ENCODE results near the gene DPH6.
"Not testable (repeated sequence)": the region's sequence is repeated elsewhere in the genome, so short reads cannot be mapped to it uniquely, and the experiment has no call there.

The DPH6 gene

GRCh38 chr15:35484231-35484945 is 61.6 kb downstream of the DPH6 start:
- no peak for DNase-seq

DNA sequence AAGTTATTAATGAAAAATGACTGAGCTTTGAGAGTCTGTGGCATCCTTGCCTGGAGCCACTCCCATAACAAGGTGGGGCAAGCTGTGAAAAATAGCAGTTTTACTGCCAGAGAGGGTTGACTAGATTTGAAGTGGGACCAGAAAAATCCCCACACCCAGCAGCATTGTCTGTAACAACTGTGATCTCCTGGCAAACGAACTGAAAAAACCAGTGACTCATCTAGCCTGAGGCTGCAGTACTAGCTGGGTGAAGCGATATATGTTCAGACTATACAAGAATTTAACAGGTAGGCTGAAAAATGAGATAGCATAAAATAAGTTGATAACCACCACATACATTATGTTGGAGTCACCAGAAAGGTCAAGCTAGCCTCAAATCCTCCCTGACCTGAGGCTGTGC is 64.0 kb downstream of the DPH6 start:
- peak; percentile 48 for DNase-seq

- no peak for DNase-seq
These were observed 64.9 kb downstream of the DPH6 start for GRCh38 chr15:35481064-35481463.

DNA sequence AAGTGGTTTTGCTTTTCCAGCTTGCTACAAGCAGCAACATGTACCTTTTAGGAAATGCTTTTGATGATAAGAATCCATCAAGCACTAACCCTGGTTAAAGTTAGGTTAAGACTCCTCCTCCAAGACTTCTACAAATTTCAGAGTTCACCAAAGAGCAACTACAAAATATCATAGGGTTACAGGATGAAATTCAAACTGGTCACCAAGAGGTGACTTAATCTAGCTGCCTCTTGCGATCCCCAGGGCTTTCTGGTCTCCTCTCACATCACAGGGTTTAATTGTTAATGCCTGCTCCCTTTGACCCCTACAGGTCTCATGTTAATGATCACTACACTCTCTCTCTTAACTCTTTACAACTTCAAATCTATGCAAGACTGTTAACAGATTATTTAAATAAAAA is 66.5 kb downstream of the DPH6 start:
- DNase-seq = no peak

- no peak for DNase-seq
These were observed 68.4 kb downstream of the DPH6 start for GRCh38 chr15:35477312-35478262.

- DNase-seq = no peak
These were observed 74.9 kb downstream of the DPH6 start for GRCh38 chr15:35471024-35471423.

GRCh38 chr15:35470441-35470840 is 75.5 kb downstream of the DPH6 start:
- no peak for DNase-seq

DNA sequence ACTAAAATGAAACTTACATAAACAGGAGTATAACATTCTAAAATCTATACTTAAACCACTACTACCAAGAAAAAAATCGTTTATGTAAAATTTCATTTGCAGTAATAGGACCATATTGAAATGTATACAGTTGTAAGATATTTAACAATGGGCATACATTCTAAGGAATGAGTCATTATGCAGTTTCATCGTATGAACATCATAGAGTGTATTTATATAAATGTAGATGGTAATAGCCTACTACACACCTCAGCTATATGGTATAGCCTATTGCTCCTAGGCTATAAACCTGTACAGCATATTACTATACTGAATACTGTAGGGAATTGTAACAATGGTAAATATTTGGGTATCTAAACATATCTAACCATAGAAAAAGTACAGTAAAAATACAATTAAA is 79.5 kb downstream of the DPH6 start:
- DNase-seq = no peak

- DNase-seq = no peak
These were observed 80.2 kb downstream of the DPH6 start for GRCh38 chr15:35465783-35466182.

DNA sequence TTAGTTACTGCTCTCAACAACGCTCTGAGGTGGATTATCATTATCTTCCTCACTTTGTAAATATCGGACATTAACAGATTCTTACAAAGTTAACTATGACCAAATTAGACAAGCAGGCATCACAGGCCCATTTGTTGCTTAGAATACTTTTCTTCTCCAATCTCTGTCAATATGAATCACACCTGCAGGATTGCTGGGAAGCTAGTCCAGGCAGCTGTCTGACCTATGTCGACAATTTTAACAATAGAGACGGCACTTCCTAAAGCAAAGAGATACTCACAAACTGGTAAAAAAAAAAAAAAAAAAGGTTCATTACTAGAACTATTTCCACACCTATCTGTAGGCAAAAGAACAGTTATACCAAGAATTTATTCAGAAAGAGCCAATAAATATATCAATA is 85.3 kb downstream of the DPH6 start:
- no peak for DNase-seq

DNA sequence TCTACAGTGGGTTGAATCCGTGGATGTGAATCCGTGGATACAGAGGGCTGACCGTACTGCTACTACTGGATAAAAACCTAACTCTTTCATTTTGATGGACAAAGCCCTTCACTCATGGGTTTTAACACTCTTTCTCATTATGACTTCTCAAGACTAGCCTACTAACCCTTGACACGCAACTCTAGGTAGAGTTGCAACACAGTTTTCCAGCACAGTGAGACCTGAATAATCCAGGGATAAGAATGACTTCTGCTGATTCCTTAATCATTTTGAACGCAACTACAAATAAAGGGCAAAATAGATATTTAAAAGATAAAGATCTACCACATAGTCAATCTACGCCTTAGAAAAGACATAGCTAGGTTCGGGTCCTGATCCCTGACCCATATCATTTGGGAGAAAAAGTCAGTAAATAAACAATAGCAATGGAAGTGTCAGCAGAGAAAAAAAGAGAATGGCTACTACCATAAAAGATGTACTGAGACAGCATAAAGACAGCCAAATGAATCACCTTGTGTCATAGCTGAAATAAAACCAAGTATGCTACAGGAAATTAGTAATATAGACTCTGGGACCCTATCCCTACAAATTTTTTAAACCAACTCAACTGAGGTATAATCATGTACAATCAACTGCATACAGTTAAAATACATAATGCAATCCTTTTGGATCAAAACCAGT is 87.6 kb downstream of the DPH6 start:
- DNase-seq = no peak

DNA sequence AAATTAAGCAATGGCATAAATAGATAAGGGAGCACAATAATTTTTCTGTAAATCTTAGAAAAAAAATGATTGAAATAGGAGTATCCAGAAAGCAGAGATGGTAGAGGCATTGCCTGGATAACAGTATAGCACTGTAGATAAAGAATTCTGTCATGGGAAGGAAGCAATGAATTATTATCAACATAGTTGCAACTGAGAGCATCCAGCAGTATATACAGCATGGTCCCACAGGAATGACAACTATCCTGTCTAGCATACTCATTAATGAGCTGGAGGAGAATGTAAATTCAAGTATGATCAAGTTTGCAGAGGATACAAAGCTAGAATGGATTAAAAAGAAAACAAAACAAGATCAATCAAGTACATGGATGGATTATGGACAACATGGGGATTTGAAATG is 90.8 kb downstream of the DPH6 start:
- no peak for DNase-seq

- no peak for DNase-seq
These were observed 95.5 kb downstream of the DPH6 start for GRCh38 chr15:35450492-35450891.

GRCh38 chr15:35448294-35448693 is 97.7 kb downstream of the DPH6 start:
- no peak for DNase-seq

GRCh38 chr15:35445891-35446290 is 100.1 kb downstream of the DPH6 start:
- peak; percentile 27 for DNase-seq

- DNase-seq = peak; percentile 61
These were observed 101.3 kb downstream of the DPH6 start for GRCh38 chr15:35444557-35445204.

GRCh38 chr15:35443376-35443775 is 102.6 kb downstream of the DPH6 start:
- no peak for DNase-seq

DNA sequence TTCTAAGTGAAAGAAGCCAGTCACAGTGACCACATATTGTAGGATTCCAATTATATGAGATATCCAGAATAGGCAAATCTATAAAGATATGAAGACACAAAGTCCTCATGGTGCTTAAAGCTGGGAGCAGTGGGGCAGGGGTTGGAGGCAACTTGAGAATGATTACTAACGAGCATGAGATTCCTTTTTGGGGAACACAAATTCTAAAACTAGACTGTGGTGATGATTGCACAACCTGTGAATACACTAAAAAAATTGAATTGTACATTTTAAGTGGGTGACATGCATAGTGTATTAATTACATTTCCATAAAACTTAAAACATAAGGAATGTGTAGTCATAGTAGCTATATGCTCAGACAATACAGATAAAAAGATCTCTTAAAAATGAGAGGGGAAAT is 103.2 kb downstream of the DPH6 start:
- DNase-seq = no peak

DNA sequence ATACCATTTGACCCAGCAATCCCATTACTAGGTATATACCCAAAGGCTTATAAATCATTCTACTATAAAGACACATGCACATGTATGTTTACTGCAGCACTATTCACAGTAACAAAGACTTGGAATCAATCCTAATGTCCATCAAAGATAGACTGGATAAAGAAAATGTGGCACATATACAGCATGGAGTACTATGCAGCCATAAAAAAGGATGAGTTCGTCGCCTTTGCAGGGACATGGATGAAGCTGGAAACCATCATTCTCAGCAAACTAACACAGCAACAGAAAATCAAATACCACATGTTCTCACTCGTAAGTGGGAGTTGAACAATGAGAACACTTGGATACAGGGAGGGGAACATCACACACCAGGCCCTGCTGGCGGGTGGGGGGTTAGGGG is 104.7 kb downstream of the DPH6 start:
- DNase-seq = not testable (repeated sequence)

DNA sequence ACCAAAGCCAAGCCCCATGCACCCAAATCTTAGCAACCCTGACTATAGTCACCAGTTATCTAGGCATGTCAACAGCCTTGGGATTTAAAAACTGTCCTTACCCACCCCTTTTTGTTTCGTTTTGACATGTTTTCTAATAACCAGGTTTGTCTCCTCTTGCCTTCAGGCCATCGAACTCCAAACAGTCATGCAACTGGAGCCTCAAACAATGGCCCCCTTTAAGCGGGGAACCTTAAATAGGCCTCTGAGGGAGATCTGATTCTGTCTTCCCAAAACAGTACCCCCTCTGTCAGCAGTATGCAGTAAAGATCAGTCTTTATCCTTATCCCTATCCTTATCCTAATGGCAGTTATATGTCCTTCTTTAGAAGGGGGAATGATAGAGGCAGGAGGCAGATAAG is 105.7 kb downstream of the DPH6 start:
- no peak for DNase-seq

- no peak for DNase-seq
These were observed 106.7 kb downstream of the DPH6 start for GRCh38 chr15:35439291-35439690.

DNA sequence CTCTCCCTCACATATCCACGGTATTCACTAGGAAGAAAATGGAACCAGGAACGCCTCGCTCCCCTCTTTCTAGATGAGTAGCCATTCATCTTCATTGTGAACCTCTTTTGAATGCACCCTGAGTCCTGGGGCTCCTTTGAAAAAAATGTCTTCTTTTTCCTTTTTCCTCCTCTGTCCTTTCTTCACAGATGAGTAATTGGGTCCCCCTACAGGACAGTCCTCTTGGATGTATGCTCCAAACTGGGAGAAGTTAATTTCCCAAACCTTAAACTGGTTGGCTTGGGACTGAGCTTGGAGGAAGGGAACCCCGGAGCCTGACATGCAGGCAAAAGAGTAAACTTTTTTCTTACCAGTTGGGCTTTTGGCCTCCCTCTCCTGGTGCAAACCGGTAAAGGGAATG is 108.8 kb downstream of the DPH6 start:
- DNase-seq = peak; percentile 13

DNA sequence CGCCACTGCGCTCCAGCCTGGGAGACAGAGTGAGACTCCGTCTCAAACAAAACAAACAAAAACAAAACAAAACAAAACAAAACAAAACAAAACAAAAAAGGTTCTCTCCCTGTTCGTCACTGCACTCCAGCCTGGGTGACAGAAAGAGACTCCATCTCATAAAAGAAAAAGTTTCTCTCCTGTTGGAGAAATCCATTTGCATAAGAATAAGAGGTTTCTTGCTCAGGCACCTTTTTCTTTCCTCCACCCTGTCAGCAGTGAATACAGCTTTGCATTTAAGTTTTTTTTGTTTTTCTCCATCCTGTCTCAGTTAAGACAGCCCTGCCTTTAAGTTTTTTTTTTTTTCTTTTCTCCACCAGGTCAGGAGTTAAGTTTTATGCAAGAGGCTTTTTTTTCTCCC is 109.5 kb downstream of the DPH6 start:
- no peak for DNase-seq

Data from DMS53 (cell line).